GM12872 (cell line): ENCODE data around the gene DIAPH2.

ENCODE experiments used
- TF ChIP-seq, protein P1 (sequence below): IDR thresholded peaks from 3 replicates; pipeline ENCODE4 v1.5.1; 2011; ENCODE audit warnings: low read depth, mild to moderate bottlenecking, low read length, moderate library complexity; ENCODE audit not compliant: insufficient read depth

DIAPH2 gene

DNA sequence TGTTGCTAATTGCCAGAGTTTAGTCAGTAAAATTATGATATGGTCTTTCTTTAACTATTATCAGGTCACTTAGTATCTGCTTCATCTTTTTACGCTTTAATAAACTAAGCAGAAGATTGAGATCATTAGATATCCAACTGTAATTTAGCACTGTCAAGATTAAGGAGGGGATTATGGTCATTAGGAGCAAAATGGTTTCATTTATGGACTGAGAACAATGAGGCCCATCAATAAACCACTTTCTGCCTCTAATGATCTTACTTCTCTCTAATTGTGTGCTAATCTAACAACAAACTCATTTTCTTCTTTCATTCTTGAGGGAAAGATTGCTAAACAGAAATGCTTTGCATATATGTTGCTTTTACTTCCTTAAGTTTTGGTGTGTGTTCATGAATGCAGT, 539.5 kb downstream of the DIAPH2 start:
- TF ChIP-seq, protein P1, sequence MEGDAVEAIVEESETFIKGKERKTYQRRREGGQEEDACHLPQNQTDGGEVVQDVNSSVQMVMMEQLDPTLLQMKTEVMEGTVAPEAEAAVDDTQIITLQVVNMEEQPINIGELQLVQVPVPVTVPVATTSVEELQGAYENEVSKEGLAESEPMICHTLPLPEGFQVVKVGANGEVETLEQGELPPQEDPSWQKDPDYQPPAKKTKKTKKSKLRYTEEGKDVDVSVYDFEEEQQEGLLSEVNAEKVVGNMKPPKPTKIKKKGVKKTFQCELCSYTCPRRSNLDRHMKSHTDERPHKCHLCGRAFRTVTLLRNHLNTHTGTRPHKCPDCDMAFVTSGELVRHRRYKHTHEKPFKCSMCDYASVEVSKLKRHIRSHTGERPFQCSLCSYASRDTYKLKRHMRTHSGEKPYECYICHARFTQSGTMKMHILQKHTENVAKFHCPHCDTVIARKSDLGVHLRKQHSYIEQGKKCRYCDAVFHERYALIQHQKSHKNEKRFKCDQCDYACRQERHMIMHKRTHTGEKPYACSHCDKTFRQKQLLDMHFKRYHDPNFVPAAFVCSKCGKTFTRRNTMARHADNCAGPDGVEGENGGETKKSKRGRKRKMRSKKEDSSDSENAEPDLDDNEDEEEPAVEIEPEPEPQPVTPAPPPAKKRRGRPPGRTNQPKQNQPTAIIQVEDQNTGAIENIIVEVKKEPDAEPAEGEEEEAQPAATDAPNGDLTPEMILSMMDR = no peak

DNA sequence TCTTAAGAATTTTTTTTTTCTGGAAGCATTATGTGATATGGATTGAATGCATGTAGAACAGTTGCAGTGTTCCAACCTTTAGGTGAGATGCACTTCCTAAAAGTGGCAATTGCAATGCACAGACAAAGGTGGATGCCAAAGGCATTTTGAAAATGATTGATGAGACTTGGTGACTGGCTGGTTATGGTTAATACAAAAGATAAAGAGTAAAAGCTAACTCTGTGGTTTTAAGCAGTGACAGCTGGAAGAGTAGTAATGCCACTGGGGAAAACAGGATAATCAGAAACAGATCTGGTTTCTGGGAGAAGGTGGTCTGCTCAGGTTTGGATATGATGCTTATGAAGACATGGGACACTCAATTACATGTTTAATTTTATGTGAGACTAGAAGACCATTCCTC, 544.7 kb downstream of the DIAPH2 start:
- TF ChIP-seq, protein P1 = no peak

DNA sequence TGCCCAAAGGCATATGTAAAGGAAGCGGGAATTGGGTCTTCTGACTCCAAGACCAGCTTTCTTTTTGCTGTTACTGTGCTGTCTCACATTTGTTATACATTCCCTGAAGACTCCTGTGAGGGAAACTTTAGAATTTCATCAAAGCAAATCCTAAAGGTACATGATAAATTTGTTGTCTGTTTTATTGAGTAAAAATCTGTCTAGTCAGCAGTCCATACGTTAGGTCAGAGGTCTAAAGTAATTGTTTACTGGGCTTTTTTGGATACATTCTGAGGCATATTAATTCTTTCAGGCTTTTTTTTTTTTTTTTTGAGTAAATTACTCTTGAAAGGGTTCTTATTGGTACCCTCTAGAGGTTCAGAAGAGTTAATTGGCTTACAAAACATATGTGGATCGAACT, 546.3 kb downstream of the DIAPH2 start:
- TF ChIP-seq, protein P1 = no peak

DNA sequence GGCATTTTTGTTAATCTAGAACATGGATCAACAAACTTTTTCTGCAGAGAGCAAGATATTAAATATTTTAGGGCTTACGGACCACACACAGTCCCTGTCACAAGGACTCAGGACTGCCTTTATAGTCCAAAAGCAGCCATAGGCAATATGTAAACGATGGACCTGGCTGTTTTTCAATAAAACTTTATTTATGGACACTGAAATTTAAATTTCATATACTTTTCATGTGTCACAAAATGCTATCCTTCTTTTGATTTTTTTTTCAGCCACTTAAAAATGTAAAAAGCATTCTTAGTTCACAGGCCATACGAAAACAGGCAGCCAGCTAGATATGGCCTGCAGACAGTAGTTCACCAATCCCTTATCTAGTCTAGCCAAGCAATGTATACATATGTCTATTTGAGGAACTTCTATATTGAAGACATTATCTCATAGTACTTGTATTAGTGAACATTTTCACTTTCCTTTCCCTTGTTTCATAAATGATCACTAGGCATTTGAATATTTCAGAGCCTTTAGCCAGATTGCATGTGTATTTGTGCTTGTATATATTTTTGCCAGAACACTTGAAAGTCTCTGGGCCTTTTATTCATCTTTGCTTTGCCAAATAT, 549.9 kb downstream of the DIAPH2 start:
- TF ChIP-seq, protein P1 = no peak

DNA sequence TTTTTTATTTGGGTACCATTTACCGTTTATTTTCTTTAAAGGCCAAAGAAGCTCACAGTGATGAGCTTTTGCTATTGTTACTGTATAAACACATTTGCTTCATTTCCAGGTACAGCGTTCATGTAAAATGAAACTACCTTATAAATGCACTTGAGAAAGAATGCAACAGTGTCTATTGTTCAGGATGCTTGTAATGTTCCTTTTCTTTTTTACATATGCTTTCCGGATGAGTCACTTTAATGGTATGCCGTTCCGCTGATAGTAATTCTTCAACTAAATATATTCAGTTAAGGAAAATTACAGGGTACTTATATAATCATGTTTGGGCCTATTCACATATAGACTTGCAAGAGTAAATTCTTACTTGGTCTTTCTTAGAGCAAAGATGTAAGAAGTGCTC, 554.0 kb downstream of the DIAPH2 start:
- TF ChIP-seq, protein P1 = no peak

DNA sequence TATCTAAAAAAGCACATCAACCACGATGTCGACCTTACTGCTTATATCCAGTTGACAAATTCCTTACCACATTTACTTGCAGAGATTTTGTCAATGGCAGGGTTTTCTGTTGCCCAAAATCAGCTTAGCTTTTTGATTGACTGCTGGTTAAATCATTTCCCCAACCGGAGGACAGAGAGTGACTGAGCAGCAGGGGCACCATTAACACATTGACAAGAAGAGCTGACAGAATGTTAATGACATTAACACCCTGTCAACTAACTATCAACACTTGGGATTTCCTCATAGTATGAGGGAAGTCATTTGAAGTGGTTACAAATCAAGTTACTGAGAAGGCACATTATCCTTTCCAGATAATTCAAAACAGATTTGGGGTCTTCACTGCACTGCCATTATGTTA, 567.5 kb downstream of the DIAPH2 start:
- TF ChIP-seq, protein P1 = no peak

DNA sequence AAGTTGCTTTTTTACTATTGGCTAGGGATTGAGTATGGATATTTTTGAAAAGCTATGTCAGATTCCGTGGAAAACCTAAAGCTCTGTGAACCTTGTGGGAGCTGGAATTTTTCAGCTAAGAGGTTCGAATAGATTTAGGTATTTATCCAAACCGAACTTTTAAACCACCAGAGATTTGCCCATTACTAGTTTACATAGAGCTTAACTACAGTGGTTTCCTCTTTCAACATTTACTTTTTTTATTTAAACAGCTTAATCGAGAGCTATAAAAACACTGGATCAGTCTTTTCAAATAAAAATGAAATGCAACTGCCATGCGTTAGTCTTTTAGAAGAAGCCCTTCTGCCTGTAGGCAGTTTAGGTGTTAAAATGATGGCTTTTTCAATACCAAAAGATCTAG, 576.0 kb downstream of the DIAPH2 start:
- TF ChIP-seq, protein P1 = no peak
